Measurements from ENCODE around the gene WWC2.

- TF ChIP-seq TEAD4 (IDR thresholded peaks at IDR 0.05) (no peak), MAX (IDR thresholded peaks at IDR 0.05) (no peak), FOXM1 (IDR thresholded peaks at IDR 0.05; ENCODE audit: borderline replicate concordance, low read depth) (no peak), TAF1 (IDR thresholded peaks at IDR 0.05; ENCODE audit: low read depth) (no peak), EP300 (IDR thresholded peaks at IDR 0.05; ENCODE audit: borderline replicate concordance) (no peak)
- TF ChIP-seq, protein P1, sequence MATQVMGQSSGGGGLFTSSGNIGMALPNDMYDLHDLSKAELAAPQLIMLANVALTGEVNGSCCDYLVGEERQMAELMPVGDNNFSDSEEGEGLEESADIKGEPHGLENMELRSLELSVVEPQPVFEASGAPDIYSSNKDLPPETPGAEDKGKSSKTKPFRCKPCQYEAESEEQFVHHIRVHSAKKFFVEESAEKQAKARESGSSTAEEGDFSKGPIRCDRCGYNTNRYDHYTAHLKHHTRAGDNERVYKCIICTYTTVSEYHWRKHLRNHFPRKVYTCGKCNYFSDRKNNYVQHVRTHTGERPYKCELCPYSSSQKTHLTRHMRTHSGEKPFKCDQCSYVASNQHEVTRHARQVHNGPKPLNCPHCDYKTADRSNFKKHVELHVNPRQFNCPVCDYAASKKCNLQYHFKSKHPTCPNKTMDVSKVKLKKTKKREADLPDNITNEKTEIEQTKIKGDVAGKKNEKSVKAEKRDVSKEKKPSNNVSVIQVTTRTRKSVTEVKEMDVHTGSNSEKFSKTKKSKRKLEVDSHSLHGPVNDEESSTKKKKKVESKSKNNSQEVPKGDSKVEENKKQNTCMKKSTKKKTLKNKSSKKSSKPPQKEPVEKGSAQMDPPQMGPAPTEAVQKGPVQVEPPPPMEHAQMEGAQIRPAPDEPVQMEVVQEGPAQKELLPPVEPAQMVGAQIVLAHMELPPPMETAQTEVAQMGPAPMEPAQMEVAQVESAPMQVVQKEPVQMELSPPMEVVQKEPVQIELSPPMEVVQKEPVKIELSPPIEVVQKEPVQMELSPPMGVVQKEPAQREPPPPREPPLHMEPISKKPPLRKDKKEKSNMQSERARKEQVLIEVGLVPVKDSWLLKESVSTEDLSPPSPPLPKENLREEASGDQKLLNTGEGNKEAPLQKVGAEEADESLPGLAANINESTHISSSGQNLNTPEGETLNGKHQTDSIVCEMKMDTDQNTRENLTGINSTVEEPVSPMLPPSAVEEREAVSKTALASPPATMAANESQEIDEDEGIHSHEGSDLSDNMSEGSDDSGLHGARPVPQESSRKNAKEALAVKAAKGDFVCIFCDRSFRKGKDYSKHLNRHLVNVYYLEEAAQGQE (IDR thresholded peaks at IDR 0.05; ENCODE audit: low read depth): no peak
These were observed 229.8 kb downstream of the WWC2 start for GRCh38 chr4:183328832-183329231.

Measured in Ishikawa (cell line).